Measurements from ENCODE around the gene RUNX3.
"Not testable (repeated sequence)": the region's sequence is repeated elsewhere in the genome, so short reads cannot be mapped to it uniquely, and the experiment has no call there.

RUNX3 gene

DNA sequence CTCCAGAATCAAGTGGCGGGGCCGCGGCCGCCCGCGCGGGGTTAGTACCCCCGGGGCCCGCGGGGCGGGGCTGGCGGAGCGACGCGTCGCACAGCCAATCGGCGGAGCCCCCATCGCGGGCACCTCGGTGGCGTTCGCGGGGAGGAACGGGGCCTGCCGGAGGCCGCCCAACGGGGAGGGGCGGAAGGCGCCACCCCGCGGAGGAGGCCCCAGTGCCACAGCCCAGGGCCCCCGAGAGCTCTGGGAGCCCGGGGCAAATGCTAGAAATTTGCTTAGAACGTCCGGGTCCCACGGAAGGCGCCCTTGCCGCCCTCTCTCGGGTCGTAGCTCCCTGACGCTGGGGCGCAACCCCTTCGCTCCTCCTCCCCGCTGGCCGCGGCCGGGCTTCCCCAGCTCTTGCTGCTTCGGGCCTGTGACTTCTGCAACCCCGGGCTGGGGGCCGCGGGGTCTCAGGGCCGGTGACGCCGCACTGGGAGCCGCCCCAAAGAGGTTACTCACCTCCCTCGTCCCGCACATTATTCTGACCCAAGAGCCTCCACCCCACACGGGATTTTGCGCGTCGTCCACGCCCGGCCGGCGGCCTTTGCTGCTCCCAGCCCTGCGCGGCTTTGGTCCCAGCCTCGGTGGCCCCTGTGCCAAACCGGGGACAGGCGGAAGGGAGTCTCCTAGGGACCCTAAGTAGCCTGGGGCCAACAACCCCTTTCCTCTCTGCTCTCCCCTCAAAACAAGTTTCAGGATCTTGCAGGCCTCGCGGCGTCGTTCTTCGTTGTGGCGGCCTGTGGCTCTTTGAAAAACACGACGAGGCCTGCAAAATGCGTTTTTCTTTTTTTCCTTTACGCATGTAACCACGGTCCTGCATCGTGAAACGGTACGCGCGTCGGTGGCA, at the start of gene RUNX3:
Gene RUNX3, minus strand, starts transcription at position 17 of the 886 bp plus-strand sequence. CDS start 408 bp downstream, outside the sequence.
- DNase-seq, result peak; percentile 80 to 93 (median 90)

GRCh38 chr1:24979232-24979631, 49.2 kb upstream of the RUNX3 start:
- not testable (repeated sequence) for DNase-seq

DNA sequence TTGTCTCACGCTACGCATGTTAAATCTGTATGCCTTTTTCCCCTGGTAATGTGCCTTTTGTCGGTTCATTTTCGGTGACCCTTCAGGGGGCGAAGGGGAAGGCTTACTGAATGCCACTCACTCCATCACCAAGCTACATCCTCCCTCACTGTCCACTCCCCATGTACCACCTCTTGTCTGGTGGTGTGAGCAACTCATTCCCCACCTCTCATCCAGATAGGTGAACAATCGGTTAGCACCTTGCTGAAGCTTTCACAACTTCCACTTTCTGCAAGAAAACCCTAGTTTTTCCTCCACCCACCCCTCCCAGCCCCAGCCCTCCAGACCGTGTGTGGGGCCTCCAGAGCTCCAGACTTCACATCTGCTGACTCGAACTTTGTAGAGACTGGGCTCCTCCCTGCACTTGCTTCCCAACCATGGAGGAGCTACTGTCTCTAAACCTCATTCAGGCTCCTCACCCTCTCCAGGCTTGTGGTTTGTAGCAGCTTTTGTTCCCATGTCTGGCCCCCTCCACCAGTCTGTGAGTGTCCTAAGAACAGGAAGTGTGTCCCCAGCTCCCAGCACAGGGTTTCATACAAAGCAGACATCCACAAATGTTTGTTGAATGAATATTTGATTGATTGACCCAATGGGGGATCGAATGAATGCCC, 48.4 kb upstream of the RUNX3 start:
- no peak for DNase-seq

DNA sequence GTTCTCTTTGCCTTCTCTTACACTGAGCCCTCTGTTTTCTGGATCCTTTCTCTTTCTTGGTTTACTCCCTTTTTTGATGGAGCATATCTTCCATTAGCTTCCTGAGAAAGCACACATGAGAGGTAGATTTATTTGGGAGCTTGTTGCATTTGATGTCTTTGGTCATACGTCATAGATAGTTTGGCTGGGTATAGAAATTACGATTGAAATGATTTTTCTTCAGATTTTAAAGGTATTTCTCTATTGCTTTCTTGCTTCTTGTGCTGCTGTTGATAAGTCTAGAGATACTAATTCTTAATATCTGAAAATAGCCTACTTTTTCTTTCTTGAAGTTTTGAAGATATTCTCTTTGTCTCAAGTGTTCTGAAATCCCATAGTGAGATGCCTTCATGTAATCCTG, 45.3 kb upstream of the RUNX3 start:
- no peak for DNase-seq

GRCh38 chr1:24973315-24973714, 43.2 kb upstream of the RUNX3 start:
- no peak for DNase-seq

DNA sequence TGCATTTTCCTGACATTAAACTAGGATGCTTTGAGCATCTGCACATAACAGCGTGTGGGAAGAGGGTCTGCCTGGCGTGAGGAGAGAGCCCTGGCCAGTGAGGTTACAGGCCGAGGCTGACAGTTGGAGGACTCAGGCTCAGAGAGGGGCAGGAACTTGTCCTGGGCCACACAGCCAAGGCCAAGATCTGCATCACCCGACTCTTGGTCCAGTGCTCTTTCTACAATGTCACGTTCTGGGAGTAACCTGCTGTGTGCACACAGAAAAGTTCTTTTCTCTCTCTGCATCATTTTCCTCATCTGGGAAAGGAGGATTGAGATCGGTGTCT, 42.8 kb upstream of the RUNX3 start:
- no peak for DNase-seq

- DNase-seq, result no peak
Observed at GRCh38 chr1:24972221-24972914, 42.3 kb upstream of the RUNX3 start.

DNA sequence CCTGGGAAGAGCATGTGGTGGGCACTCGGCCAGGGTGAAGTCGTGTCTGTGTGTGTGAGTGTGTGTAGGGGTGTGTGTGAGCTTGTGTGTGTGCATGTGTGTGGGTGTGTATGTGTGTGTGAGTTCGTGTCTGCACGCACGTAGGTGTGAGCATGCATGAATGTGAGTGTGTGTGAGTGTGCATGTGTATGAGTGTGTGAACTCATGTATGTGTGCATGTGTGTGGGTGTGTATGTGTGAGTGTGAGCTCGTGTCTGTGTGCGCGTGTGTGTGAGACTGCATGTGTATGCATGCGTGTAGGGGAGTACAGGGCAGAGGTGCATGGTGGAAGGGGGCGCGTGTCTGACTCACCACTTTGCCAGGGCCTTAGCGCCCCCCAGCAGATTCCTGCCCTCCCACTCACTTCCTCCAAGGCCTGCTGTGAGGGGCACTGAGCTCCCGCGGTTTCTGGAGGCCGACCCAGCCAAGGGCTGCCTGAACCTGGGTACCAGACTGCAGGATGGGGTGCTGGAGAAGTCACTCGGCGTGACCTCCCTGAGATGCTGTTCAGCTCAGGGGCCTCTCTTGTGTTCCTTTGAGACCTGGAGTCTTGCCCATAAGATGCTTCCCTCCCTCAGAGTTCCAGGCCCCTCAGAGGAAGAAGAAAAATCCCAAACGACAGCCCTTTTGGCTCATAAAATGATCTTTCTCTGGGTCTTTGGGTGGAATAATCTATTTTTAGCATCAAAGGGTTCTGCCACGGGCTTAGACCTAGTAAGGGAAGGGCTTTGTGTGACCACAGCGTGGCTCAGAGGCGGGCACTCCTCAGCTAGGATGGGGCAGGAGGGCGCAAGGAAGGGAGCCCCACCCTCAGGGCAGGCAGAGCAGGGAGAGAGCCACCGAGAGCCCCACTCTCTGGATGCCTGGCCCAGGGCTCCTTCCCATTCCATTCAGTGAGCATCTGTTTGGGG, 41.1 kb upstream of the RUNX3 start:
- DNase-seq, result no peak

- no peak for DNase-seq
Observed at GRCh38 chr1:24970399-24970753, 40.3 kb upstream of the RUNX3 start.

- no peak for DNase-seq
Observed at GRCh38 chr1:24969596-24970398, 39.7 kb upstream of the RUNX3 start.

DNA sequence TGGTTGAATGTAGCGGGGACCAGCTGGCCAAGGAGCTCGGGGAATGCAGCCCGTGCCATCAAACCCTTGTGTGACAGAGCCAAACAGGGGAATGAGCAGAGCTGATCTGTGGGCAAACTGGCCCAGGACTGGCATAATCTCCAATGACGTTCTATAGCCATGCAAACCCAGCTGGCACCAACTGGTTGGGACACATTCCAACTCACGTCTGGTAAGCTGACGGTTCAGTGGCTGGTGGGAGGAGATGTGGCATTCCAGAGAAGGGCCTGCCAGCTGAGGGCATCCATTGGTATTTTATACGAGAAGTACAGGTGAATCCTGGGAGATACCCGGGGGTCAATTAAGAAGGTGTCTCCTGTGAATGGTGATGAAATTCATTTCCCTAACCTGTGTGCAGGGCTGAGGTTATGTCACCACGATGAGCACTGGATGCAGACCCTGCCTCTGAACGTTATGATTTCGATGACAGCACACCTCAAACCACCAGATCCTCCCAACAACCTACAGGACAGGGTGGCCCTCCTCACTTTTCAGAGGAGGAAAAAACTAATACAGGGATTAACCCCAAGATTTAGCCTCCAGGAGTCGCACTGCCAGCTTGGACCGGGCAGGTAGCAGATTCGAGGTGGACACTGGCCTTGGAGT, 39.0 kb upstream of the RUNX3 start:
- no peak for DNase-seq

- no peak for DNase-seq
Observed at GRCh38 chr1:24967962-24968361, 37.9 kb upstream of the RUNX3 start.

GRCh38 chr1:24967555-24967954, 37.5 kb upstream of the RUNX3 start:
- DNase-seq, result no peak

DNA sequence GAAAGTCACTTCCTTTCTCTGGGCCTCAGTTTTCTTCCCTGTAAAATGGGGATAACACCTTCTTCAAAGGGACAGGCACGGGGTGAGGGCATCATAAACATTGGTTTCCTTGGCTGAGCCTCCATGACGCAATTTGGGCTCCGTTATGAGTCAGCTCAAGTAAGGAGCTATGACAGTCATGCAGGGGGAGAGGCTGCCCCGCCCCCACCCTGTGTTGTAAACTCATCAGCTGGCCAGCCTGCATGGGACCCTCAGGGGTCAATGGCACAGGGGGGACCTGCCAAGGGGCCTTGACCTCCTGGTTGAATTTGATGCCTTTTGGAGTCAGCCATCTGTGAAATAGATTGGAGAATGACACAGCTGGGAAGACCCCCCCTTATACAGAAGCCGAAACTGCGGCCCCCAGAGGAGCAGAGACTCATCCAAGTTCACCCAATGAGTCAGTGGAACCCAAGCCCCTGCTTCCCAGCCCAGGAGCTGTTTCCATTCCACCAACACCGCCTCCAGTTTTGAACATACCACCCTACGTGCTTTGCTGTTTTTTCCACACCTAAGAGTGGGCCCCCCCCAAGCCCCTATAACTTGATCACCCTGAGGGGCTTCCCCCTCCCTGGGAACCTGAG, 36.8 kb upstream of the RUNX3 start:
- DNase-seq, result peak in 2 of 4 experiments; percentile 18 to 40

GRCh38 chr1:24966121-24966723, 36.1 kb upstream of the RUNX3 start:
- no peak for DNase-seq

GRCh38 chr1:24965571-24965930, 35.5 kb upstream of the RUNX3 start:
- no peak for DNase-seq

DNA sequence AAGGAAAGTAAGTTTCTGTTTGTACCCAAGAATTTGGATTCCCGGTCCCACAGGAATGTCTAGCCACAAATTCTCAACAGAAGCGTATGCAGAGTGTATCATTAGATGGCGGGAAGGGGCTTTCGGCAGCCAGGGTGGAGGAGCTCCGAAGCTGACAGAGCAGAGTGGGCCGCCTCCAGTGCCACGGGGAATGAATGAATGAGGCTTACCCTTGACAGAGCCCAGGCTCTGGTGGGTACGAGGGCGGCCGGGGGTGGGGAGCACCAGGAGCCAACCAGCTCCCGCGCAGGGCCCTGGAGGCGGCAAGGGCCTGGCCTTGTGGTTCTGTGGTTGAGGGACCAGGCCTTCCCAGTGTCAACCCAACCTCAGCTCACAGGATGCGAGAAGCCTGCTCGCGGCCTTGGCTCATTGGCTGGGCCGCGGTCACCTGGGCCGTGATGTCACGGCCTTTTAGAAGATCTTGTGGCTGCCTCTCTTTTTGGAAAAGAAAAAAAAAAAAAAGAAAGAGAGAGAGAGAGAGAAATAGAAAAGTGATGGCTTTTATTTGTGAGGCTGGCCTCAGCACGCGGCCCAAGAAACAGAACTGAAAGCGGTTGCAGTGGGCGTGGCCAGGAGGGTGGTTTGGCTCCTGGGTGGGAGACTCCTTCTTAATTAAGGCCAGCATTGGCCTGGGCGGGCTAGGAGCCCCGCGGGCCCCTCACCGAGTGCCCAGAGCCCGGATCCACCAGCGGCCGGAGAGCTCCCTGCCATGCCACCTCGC, 34.9 kb upstream of the RUNX3 start:
- DNase-seq, result peak; percentile 39 to 63 (median 52)

- no peak for DNase-seq
Observed at GRCh38 chr1:24963943-24964693, 34.0 kb upstream of the RUNX3 start.

All from activated CD4-positive, CD25-positive, alpha-beta regulatory T cell (primary cell).